Testis (tissue), 2 donors: ENCODE data around the gene C1orf21.

Experiments
- POLR2A ChIP-seq: fragments of 450-650 bp; IDR thresholded peaks from one replicate; pipeline ENCODE4 v1.6.1; 2017; ENCODE audit warnings: antibody characterized with exemption, mild to moderate bottlenecking, moderate library complexity
- TF ChIP-seq, protein P1 (sequence below), 3 experiments: fragments of 450-650 bp in 2 of 3; fragments of 200-600 bp in 1 of 3; sonication (generic) in 1 of 3; IDR thresholded peaks; one replicate each; pipeline ENCODE4 v1.5.1; 2016 to 2019; ENCODE audit warnings: antibody characterized with exemption in 3 of 3, mild to moderate bottlenecking in 2 of 3, moderate library complexity in 1 of 3

GRCh38 chr1:184362876-184363275, 24.0 kb upstream of the C1orf21 start:
- TF ChIP-seq, protein P1, sequence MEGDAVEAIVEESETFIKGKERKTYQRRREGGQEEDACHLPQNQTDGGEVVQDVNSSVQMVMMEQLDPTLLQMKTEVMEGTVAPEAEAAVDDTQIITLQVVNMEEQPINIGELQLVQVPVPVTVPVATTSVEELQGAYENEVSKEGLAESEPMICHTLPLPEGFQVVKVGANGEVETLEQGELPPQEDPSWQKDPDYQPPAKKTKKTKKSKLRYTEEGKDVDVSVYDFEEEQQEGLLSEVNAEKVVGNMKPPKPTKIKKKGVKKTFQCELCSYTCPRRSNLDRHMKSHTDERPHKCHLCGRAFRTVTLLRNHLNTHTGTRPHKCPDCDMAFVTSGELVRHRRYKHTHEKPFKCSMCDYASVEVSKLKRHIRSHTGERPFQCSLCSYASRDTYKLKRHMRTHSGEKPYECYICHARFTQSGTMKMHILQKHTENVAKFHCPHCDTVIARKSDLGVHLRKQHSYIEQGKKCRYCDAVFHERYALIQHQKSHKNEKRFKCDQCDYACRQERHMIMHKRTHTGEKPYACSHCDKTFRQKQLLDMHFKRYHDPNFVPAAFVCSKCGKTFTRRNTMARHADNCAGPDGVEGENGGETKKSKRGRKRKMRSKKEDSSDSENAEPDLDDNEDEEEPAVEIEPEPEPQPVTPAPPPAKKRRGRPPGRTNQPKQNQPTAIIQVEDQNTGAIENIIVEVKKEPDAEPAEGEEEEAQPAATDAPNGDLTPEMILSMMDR (IDR thresholded peaks at IDR 0.05): no peak
- no peak for TF ChIP-seq POLR2A
